HK-2 (cell line): Measurements from ENCODE around the gene AGAP3.

Experiments
- DNase-seq: peaks from one replicate; pipeline ENCODE4 v3.0.0-alpha.2; 2018; ENCODE audit not compliant: unreplicated experiment

The AGAP3 gene

GRCh38 chr7:151057989-151058780 lies 28.1 kb upstream of the AGAP3 start:
- peak; percentile 98 for DNase-seq

DNA sequence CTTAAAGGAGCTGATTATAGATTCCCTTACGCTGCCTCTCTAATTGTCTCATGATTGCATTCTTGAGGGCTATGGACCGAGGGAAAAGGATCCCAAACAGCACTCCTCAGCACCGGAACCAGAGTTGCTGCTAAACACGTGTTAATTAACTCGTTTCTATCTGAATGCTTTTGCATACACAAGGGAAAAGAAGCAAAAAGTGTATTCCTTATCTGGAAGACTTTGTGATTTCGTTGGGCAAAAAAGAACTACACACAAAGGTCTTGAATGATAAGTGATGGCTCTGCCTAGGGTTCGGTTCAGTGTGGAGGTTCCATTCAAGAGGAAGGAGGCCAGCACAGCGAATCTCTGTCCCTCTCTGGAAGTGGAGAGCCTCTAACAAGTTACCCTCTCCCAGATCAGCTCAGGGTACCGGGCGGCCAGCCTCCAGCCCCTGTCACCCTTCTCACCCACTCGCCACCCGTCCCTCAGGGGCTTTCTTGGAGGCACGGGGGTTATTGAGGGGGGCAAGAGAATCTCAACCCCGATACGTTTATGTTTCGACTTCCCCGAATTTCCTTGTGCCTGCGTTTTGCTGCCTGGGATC lies 27.4 kb upstream of the AGAP3 start:
- DNase-seq = peak; percentile 41

DNA sequence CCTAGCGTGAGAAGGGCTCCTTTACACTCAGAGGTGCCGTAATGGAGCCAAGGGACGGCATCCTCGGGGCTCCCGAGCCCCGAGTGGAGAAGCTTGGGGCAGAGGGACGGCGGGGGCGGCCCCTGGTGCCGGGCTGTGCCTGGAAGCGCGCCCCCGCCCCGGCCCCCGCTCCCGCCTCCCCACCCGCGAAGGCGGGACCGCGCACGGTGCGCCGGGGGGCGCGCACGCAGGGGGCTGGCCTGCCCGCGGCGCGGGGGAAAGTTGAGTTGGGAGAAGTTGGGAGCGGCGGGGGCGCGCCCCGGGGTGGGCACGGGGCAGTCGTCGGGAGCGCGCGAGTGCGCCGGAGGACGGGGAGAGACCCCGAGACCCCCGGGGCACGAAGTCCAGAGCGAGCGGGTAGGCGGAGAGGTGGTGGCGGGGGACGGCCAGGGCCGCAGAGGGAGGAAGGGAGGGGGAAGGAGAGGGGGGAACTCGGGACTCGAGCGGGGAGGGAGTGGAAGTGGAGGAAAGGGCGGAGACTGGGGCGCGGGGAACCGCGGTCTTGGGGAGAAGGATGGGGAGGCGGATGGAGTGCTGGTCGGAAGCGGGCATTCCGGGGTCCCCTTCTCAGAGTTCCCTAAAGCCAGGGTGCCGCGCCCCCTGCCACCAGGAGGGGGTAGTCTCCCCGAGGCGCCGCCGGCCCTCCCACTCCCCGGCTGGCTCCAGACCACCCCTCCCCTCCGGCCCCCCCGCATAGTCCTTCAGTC lies 26.7 kb upstream of the AGAP3 start, which contains the start of gene SLC4A2:
Gene SLC4A2 (plus strand): TSS at position 223 of the 746 bp plus-strand sequence. CDS start 2,399 bp downstream, outside the sequence.
- DNase-seq = peak; percentile 77

DNA sequence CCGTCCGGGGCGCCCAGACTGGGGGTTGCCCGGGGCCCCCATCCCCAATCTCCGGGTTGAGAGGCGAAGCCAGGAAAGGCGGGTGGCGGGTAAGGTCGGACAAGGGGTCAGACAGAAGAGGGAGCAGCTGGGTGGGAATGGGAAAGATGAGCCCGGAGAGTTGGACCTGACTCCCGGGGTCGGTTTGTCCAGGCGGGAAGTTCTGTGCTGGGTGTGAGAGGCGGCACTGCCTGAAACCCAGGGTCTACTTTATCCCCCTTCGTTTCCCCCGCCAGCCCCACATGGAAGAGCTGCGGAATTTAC lies 26.2 kb upstream of the AGAP3 start:
- no peak for DNase-seq

DNA sequence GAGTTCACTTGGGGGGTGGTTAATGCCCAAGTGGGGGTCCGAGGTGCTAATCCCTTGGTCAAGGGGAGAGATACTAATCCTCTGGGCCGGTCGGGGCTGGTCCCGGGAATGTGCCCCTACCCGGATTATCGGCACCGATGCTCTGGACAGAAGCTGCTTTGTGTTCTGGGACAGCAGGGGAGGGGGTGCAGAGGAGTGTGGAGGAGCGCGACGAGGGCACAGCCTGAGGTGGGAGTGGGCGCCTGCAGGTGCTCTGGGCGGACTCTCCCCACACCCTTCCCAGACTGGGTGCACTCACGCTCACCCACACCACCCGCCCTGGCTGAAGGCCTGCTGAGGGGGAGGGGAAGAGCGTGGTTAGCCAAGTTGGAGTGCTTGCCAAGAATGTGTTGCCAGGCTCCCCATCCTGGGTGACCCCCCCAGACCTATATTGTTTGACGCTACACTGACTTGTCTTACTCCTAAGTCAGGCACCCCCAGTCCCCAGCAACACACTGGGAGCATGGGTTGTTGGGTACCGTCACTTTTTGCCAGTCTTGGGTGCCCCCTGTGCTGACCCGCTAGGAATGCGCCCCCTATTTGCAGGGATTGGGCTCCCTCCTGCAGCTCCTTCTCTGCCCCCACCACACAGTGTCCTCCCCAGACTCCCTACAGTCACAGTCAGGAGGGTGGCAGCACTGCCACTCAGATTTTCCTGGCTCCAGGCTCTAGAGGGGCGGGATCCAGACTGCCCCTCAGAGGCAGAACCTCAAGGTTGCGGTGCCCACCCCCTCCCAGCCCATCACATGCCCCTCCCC lies 25.7 kb upstream of the AGAP3 start:
- DNase-seq = peak; percentile 84

- DNase-seq = no peak
Measured at GRCh38 chr7:151061213-151062110, 24.8 kb upstream of the AGAP3 start.

DNA sequence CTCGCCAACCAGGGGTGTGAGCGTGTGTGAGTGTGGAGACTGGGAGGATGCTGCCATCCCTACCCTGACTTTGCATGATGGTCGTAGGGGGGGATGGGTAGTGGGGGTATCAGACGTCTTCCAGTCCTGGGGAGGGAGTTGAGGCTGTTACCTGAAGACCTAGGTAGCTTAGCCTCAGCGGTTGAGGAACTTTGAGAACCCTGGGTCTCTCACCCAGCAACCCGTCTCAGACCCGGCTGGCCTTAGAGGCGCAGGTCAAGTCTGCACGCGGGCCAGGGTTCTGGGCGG lies 24.2 kb upstream of the AGAP3 start:
- DNase-seq = no peak

DNA sequence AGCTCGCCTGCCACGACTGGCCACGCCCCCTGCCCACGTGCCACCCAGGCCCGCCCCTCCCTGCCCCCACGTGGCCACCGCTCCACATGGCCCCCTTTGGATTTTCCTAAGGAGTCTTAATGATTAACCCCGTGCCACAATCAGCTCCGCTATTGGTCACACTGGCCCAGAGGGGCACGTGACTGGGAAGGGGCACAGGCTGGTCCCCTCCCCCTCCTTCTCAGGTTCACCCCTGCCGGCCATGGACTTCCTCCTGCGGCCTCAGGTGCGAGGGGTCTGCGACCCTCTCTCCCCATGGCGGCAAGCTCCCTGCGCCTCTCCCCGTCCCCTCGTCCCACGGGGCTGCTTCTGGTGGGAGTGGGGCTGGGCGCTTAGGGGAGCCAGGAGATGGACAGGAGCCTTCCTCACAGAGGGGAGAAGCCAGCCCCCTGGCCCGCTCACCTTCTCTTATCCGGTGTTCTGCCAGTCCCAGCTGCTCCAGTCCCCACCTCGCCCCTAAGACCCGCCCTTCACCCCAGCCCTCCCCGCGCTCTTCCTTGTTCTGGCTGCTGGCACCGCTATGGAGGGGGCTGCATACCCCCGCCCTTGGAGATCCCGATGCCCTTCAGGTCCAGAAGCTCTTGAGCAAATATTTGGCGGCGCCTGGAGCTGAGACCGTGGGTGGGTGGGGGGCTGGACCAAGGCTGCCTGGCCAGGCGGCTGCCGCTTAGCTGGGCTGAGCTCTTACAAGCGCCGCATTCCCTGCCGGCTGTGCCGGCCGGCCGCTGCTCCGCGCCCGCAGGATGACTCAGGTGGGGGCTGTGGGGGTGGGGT lies 23.7 kb upstream of the AGAP3 start:
- peak; percentile 95 for DNase-seq

GRCh38 chr7:151063212-151063561 lies 23.1 kb upstream of the AGAP3 start:
- DNase-seq = no peak

- DNase-seq = no peak
Measured at GRCh38 chr7:151064454-151064853, 21.8 kb upstream of the AGAP3 start.

GRCh38 chr7:151064993-151065392 lies 21.3 kb upstream of the AGAP3 start:
- DNase-seq = no peak

GRCh38 chr7:151065516-151065915 lies 20.8 kb upstream of the AGAP3 start:
- DNase-seq = no peak

- DNase-seq = no peak
Measured at GRCh38 chr7:151066273-151066974, 19.9 kb upstream of the AGAP3 start.

DNA sequence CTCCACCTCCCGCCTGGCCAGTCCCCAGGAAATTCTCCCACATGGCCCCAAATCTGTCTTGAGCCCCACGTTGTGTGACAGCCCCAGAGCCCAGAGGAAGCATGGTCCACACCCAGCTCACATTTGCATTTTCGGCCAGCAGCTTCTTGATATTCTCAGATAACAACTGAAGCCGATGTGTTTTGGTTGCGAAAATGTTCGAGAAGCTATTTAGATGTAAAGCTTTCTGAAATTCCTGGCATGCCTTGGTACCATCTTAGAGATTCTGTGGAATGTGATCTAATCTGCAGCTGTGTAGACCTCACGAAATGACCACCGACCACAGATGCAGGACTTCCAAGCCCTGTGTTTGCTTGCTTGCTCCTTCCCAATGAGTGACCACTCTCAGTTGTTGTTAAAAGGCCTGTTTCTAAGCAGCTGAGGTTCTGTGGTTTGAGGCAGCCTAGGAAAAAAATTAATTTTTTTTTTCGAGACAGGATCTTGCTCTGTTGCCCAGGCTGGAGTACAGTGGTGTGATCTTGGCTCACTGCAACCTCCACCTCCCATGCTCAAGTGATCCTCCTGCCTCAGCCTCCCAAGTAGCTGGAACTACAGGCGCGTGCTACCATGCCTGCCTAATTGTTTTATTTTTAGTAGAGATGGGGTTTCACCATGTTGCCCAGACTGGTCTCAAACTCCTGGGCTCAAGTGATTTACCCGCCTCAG lies 18.1 kb upstream of the AGAP3 start:
- DNase-seq = no peak

- DNase-seq = no peak
Measured at GRCh38 chr7:151069841-151070573, 16.3 kb upstream of the AGAP3 start.

- DNase-seq = no peak
Measured at GRCh38 chr7:151070574-151070960, 15.7 kb upstream of the AGAP3 start.

GRCh38 chr7:151071032-151071866 lies 15.0 kb upstream of the AGAP3 start:
- DNase-seq = no peak

- no peak for DNase-seq
Measured at GRCh38 chr7:151073990-151074389, 12.3 kb upstream of the AGAP3 start.
